K562 (cell line): Measurements from ENCODE around the gene RBM28. TPM values are rescaled to one million over a fixed set of nuclear protein-coding genes. Genes with fewer than 3 reads are reported as not detected.
A peak's percentile ranks its signal among the peaks of the same experiment; 100 is the strongest.
"Not testable (repeated sequence)": the region's sequence is repeated elsewhere in the genome, so short reads cannot be mapped to it uniquely, and the experiment has no call there.

Experiments used
- ATAC-seq: fragments of 200-7000 bp; cut with Tn5 transposase; 3 replicates; pipeline ENCODE4 v1.9.1; 2020; ENCODE audit warnings: moderate library complexity
- BruUV-seq: library from RNA; stranded (reverse); fragments of 400-500 nt; replicated peaks from 2 replicates; lab custom pipeline; 2021; lab: Mats Ljungman, UMichigan
- CTCF ChIA-PET: fragments of 300-600 bp; formaldehyde crosslinking; extraction: SDS; loops from one replicate; lab custom pipeline; 2021; ENCODE audit warnings: low intra/inter-chr PET ratio; lab: Yijun Ruan, JAX
- POLR2A ChIA-PET: fragments of 300-600, 350-650 bp; sonication (Branson Sonifier 250); formaldehyde crosslinking; extraction: SDS; loops from one replicate; lab custom pipeline; 2021; ENCODE audit warnings: antibody characterized with exemption, inconsistent platforms; lab: Yijun Ruan, JAX
- DNase-seq, 4 experiments: peaks; one replicate each; pipeline versions ENCODE4 v3.0.0 to v3.0.0-alpha.2; 2011 to 2018; ENCODE audit warnings: low spot score in 3 of 4, mixed read lengths in 3 of 4; ENCODE audit errors: extremely low read depth in 1 of 4
- FAIRE-seq: peaks from 2 replicates; lab custom pipeline; 2011; peaks lifted over from hg19 to GRCh38; lab: Jason Lieb, UNC
- H2AFZ ChIP-seq: 2 replicates; pipeline ENCODE4 v1.6.0; 2011; ENCODE audit warnings: low read depth, low read length, control low read depth, inconsistent platforms
- H3K27ac ChIP-seq: fragments of 200-600 bp; 3 replicates; pipeline ENCODE4 v1.8.0; 2011; ENCODE audit warnings: low read depth, mild to moderate bottlenecking, control low read depth, inconsistent platforms, low read length, moderate library complexity, mixed read lengths; ENCODE audit errors: extremely low read depth
- H3K27me3 ChIP-seq, 2 experiments: fragments of 300-600 bp in 1 of 2; 2 replicates in 1 of 2; 3 replicates in 1 of 2; pipeline versions ENCODE4 v1.6.0 to v1.8.0; 2011; ENCODE audit warnings: inconsistent platforms in 2 of 2, low read length in 2 of 2, mild to moderate bottlenecking in 1 of 2, mixed read lengths in 1 of 2, moderate library complexity in 1 of 2; ENCODE audit not compliant: control insufficient read depth in 2 of 2, insufficient read depth in 2 of 2
- H3K36me3 ChIP-seq: fragments of 300-600 bp; 3 replicates; pipeline ENCODE4 v1.8.0; 2011; ENCODE audit warnings: mild to moderate bottlenecking, low read length, inconsistent platforms; ENCODE audit not compliant: control insufficient read depth, insufficient read depth
- H3K4me1 ChIP-seq, 2 experiments: fragments of 200-600 bp in 1 of 2; replicated peaks in 1 of 2; 2 replicates in 1 of 2; 3 replicates in 1 of 2; pipeline versions ENCODE4 v1.5.1 to v1.8.0; 2011; ENCODE audit warnings: inconsistent platforms in 2 of 2, low read length in 2 of 2, mild to moderate bottlenecking in 1 of 2, mixed read lengths in 1 of 2, moderate library complexity in 1 of 2; ENCODE audit not compliant: control insufficient read depth in 2 of 2, insufficient read depth in 2 of 2
- H3K4me2 ChIP-seq: 2 replicates; pipeline ENCODE4 v1.6.1; 2011; ENCODE audit warnings: low read length, control low read depth, inconsistent platforms, mixed read lengths; ENCODE audit not compliant: insufficient read depth
- H3K4me3 ChIP-seq: fragments of 200-600 bp; sonication (generic), shearing (Covaris generic); 2 replicates; pipeline ENCODE4 v1.5.1; 2016; ENCODE audit warnings: control low read depth, inconsistent platforms
- H3K79me2 ChIP-seq: fragments of 200-600 bp; 3 replicates; pipeline ENCODE4 v1.8.0; 2011; ENCODE audit warnings: low read length, inconsistent platforms; ENCODE audit not compliant: control insufficient read depth, insufficient read depth
- H3K9ac ChIP-seq, 2 experiments: 2 replicates each; pipeline versions ENCODE4 v1.6.0 to v1.6.1; 2011; ENCODE audit warnings: low read depth in 2 of 2, low read length in 2 of 2, control low read depth in 1 of 2, inconsistent platforms in 1 of 2, mild to moderate bottlenecking in 1 of 2, mixed read lengths in 1 of 2; ENCODE audit not compliant: insufficient read depth in 1 of 2
- H3K9me1 ChIP-seq: one replicate; pipeline ENCODE4 v1.6.0; 2011; ENCODE audit warnings: inconsistent platforms, mild to moderate bottlenecking, low read length, moderate library complexity; ENCODE audit not compliant: control insufficient read depth, insufficient read depth
- H3K9me3 ChIP-seq: replicated peaks from 2 replicates; pipeline ENCODE4 v1.5.1; 2011; ENCODE audit warnings: low read depth, low read length, inconsistent platforms; ENCODE audit not compliant: control insufficient read depth, insufficient read depth
- H4K20me1 ChIP-seq: replicated peaks from 2 replicates; pipeline ENCODE4 v1.6.1; 2011; ENCODE audit warnings: low read length, inconsistent platforms, mixed read lengths; ENCODE audit not compliant: control insufficient read depth, insufficient read depth
- CBX3 ChIP-seq, 2 experiments: IDR thresholded peaks; 1 replicate in 1 of 2; 2 replicates in 1 of 2; pipeline ENCODE4 v1.6.1; 2012; ENCODE audit warnings: inconsistent platforms in 2 of 2, low read length in 2 of 2, borderline replicate concordance in 1 of 2, control low read depth in 1 of 2
- CBX5 ChIP-seq: IDR thresholded peaks from 2 replicates; pipeline ENCODE4 v1.6.1; 2014; ENCODE audit warnings: low read depth, borderline replicate concordance
- KDM1A ChIP-seq, 2 experiments: fragments of 450-650 bp; IDR thresholded peaks; 2 replicates each; pipeline ENCODE4 v1.6.1; 2016; ENCODE audit warnings: mild to moderate bottlenecking in 2 of 2
- TRIM24 ChIP-seq, 2 experiments: fragments of 450-650 bp; IDR thresholded peaks; 2 replicates each; pipeline ENCODE4 v1.6.1; 2016
- TRIM28 ChIP-seq: fragments of 450-650 bp; IDR thresholded peaks from 2 replicates; pipeline ENCODE4 v1.6.1; 2017
- ZNF280A ChIP-seq: fragments of 450-650 bp; IDR thresholded peaks from 2 replicates; pipeline ENCODE4 v1.6.1; 2018; ENCODE audit warnings: mild to moderate bottlenecking, low read depth; ENCODE audit not compliant: partially characterized antibody
- WGBS: fragments of 100-300 bp; shearing (Covaris generic); methylation state at CpG from one replicate; pipeline ENCODE4 v1.1.6; 2016; ENCODE audit warnings: low coverage, mixed read lengths; ENCODE audit not compliant: insufficient coverage; ENCODE audit errors: missing lambda C conversion rate; 5-methylcytosine and 5-hydroxymethylcytosine counted together
- in situ Hi-C: fragments of 300-500 bp; cut with MboI; formaldehyde crosslinking; loops from 4 replicates; pipeline ENCODE4 v1.15.0; 2018; ENCODE audit warnings: inconsistent platforms, mixed read lengths
- intact Hi-C: fragments of 100-400 bp; cut with micrococcal nuclease; formaldehyde crosslinking; loops from 2 replicates; pipeline ENCODE4 v1.14.2; 2022
- polyA plus RNA-seq, 8 experiments: library from polyadenylated mRNA; depleted of rRNA in 4 of 8; stranded (reverse) in 5 of 8; unstranded in 3 of 8; fragments of >200 nt; fragmentation: Nextera tagmentation in 2 of 8; fragmentation: Illumina TruSeq in 1 of 8; extraction: Ambion mirVana in 2 of 8; extraction: Trizol in 1 of 8; gene quantifications; 2 replicates each; pipeline versions ENCODE4 v1.2.1 to v1.2.3, GENCODE V29; 2011 to 2014; ENCODE audit warnings: inconsistent platforms in 1 of 8, missing spikeins in 1 of 8
- total RNA-seq, 7 experiments: library from RNA; depleted of rRNA in 6 of 7; stranded (reverse); fragments of >200 nt in 6 of 7; fragmentation: Illumina TruSeq in 2 of 7; extraction: Trizol in 2 of 7; gene quantifications; 2 replicates each; pipeline versions ENCODE4 v1.2.1 to v1.2.3, GENCODE V29; 2011 to 2021; ENCODE audit warnings: low replicate concordance in 1 of 7

Gene RBM28
- total and polyA plus RNA-seq, 9 of the 15 experiments (the other 6 are each of a cell fraction or from before 2014, with no cell fraction given) = 65.8 to 213 (median 138) TPM

GRCh38 chr7:128280451-128280850 is 63.3 kb downstream of the RBM28 start:
- H3K9ac ChIP-seq, H2AFZ ChIP-seq, H3K79me2 ChIP-seq, H4K20me1 ChIP-seq, H3K36me3 ChIP-seq, H3K9me1 ChIP-seq, H3K27ac ChIP-seq, ATAC-seq, CTCF ChIA-PET, POLR2A ChIA-PET, H3K4me3 ChIP-seq, intact Hi-C loops, H3K9me3 ChIP-seq, in situ Hi-C loops, H3K4me2 ChIP-seq, BruUV-seq, FAIRE-seq, H3K4me1 ChIP-seq: not testable (repeated sequence)
- WGBS = 0% methylated on average over 1 of the region's 1 CpG
- TF ChIP-seq CBX3 (IDR thresholded peaks at IDR 0.05; ENCODE audit: borderline replicate concordance in 1 of 2, low read length in 2 of 2) (peak in 1 of 2 experiments; percentile 85; a peak in 2 of 3 replicates), TRIM28 (peak; percentile 88), KDM1A (IDR thresholded peaks at IDR 0.05) (0 out of 4 replicates have a peak, but pooled peaks of 1 of the 2 experiments have one; percentile 38), CBX5 (peak; percentile 87), TRIM24 (IDR thresholded peaks at IDR 0.05) (peak in 1 of 2 experiments; percentile 57; a peak in 1 of 4 replicates), ZNF280A (peak; percentile 33)
- H3K27me3 ChIP-seq = peaks cover 16 to 29% of the 10 kb centered on the region in 2 experiments
- DNase-seq = peak in 1 of 4 experiments; percentile 41
